Panc1 (cell line): Measurements from ENCODE around the gene C5orf63. TPM values are rescaled to one million over a fixed set of nuclear protein-coding genes. Genes with fewer than 3 reads are reported as not detected.

Experiments
- ATAC-seq: fragments of 200-7000 bp; cut with Tn5 transposase; 2 replicates; pipeline ENCODE4 v1.9.1; 2020; ENCODE audit warnings: mild to moderate bottlenecking, moderate library complexity
- BruUV-seq: library from RNA; stranded (reverse); fragments of 400-500 nt; replicated peaks from 2 replicates; lab custom pipeline; 2021; lab: Mats Ljungman, UMichigan
- CTCF ChIA-PET: fragments of 300-600 bp; sonication (Branson Sonifier 250); formaldehyde crosslinking; loops from one replicate; lab custom pipeline; 2022; ENCODE audit warnings: antibody characterized with exemption; lab: Charles Lee
- POLR2A ChIA-PET: fragments of 300-600 bp; sonication (Branson Sonifier 250); formaldehyde crosslinking; loops from one replicate; lab custom pipeline; 2022; ENCODE audit warnings: antibody characterized with exemption; lab: Charles Lee
- DNase-seq: peaks from one replicate; pipeline ENCODE4 v3.0.0-alpha.2; 2010; ENCODE audit warnings: low read depth, low spot score
- H3K27ac ChIP-seq: 2 replicates; pipeline ENCODE4 v1.5.1; 2011; ENCODE audit warnings: mild to moderate bottlenecking, low read length, inconsistent platforms
- H3K27me3 ChIP-seq: fragments of 200-500 bp; sonication (Bioruptor generic); 2 replicates; pipeline ENCODE4 v1.6.0; 2014; ENCODE audit warnings: low read length, inconsistent platforms; ENCODE audit not compliant: control insufficient read depth, insufficient read depth
- H3K36me3 ChIP-seq: fragments of 200-500 bp; sonication (Bioruptor generic); 2 replicates; pipeline ENCODE4 v1.5.1; 2014; ENCODE audit warnings: inconsistent platforms, mild to moderate bottlenecking, low read length, moderate library complexity; ENCODE audit not compliant: control insufficient read depth, insufficient read depth
- H3K4me1 ChIP-seq: 2 replicates; pipeline ENCODE4 v1.5.1; 2011; ENCODE audit warnings: inconsistent platforms, mild to moderate bottlenecking, low read length, moderate library complexity; ENCODE audit not compliant: control insufficient read depth, insufficient read depth
- H3K4me3 ChIP-seq, 2 experiments: 2 replicates each; pipeline ENCODE4 v1.5.1; 2011 to 2012; ENCODE audit warnings: low read depth in 2 of 2, low read length in 2 of 2, mild to moderate bottlenecking in 2 of 2, inconsistent platforms in 1 of 2, moderate library complexity in 1 of 2
- H3K9me3 ChIP-seq: fragments of 200-500 bp; sonication (Bioruptor generic); 2 replicates; pipeline ENCODE4 v1.5.1; 2014; ENCODE audit warnings: low read depth, mild to moderate bottlenecking, inconsistent platforms, low read length, moderate library complexity; ENCODE audit not compliant: control insufficient read depth, insufficient read depth
- POLR2AphosphoS5 ChIP-seq: IDR thresholded peaks from 2 replicates; pipeline ENCODE4 v1.6.1; 2012; ENCODE audit warnings: mild to moderate bottlenecking, low read depth, low read length, moderate library complexity
- REST ChIP-seq, 2 experiments: IDR thresholded peaks; 2 replicates each; pipeline ENCODE4 v1.6.1; 2011 to 2012; ENCODE audit warnings: low read depth in 2 of 2, control low read depth in 1 of 2, low read length in 1 of 2, mild to moderate bottlenecking in 1 of 2, moderate library complexity in 1 of 2; ENCODE audit not compliant: insufficient read depth in 1 of 2
- SIN3A ChIP-seq: IDR thresholded peaks from 2 replicates; pipeline ENCODE4 v1.6.1; 2012; ENCODE audit warnings: low read depth, mild to moderate bottlenecking, low read length, moderate library complexity, borderline replicate concordance; ENCODE audit not compliant: insufficient read depth
- TCF7L2 ChIP-seq: IDR thresholded peaks from 2 replicates; pipeline ENCODE4 v1.6.1; 2011; ENCODE audit warnings: mild to moderate bottlenecking, low read depth, low read length, inconsistent platforms
- in situ Hi-C: cut with HindIII; loops from 2 replicates; pipeline ENCODE4 v1.10.0; 2016; ENCODE audit warnings: low sequenced_read_pairs, low pct_unique_long_range_greater_than_20kb
- intact Hi-C: fragments of 100-400 bp; cut with micrococcal nuclease; formaldehyde crosslinking; loops from one replicate; pipeline ENCODE4 v1.10.0; 2022; ENCODE audit not compliant: unreplicated experiment
- total RNA-seq: library from RNA; stranded (reverse); gene quantifications from one replicate; pipeline ENCODE4 v1.2.1, GENCODE V29; 2021; ENCODE audit not compliant: unreplicated experiment
- TF ChIP-seq, protein P1 (sequence below): fragments of 450-650 bp; IDR thresholded peaks from 2 replicates; pipeline ENCODE4 v1.5.1; 2017; ENCODE audit warnings: mild to moderate bottlenecking

The C5orf63 gene
- total RNA-seq, 1 experiment from 2014 or later: 9.8 TPM

DNA sequence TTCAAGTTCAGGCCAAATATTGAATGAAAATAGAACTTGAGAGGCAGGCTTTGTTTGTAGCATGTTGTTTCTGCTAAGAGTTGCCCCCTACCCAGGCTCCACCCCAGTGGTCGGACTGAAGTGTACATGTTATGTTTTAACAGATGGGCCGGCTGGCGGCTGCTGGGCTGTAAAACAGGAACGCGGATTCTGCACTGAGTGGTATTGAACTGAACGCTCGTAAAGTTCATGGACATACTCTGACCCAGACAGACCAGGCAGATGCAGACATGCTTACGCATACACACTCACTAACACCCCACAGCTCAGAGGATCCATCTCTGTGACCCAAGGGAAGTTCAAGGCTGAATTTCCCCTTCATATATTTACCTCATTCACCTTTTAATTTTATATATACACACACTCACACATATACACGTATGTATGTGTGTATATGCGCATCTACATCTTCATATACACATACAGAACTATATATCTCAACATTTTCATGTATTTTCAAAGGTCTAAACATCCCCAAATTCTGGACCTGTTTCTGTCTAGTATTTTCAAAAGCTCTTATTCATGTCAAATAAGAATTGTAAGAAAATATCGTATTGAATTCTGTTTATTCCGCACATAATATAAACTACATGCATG, 44.4 kb downstream of the C5orf63 start:
- in situ Hi-C loops: no loop called here
- no peak overlapping the region for H3K27ac ChIP-seq
- intact Hi-C loops: no loop called here
- peak overlapping the region; percentile 68 to 82; a peak in 3 of 4 replicates for H3K4me3 ChIP-seq
- no peaks in the 10 kb centered on the region; the same call in 1 of the 2 replicates for H3K4me1 ChIP-seq
- H3K9me3 ChIP-seq: no peaks in the 10 kb centered on the region
- DNase-seq: no peak
- no peaks in the 10 kb centered on the region; the same call in 1 of the 2 replicates for H3K27me3 ChIP-seq
- no peaks in the 10 kb centered on the region for H3K36me3 ChIP-seq
- TF ChIP-seq TCF7L2 (no peak), SIN3A (no peak), REST (IDR thresholded peaks at IDR 0.05; ENCODE audit: insufficient read depth in 1 of 2, low read depth in 2 of 2, low read length in 1 of 2) (no peak), POLR2AphosphoS5 (no peak)
- TF ChIP-seq, protein P1, sequence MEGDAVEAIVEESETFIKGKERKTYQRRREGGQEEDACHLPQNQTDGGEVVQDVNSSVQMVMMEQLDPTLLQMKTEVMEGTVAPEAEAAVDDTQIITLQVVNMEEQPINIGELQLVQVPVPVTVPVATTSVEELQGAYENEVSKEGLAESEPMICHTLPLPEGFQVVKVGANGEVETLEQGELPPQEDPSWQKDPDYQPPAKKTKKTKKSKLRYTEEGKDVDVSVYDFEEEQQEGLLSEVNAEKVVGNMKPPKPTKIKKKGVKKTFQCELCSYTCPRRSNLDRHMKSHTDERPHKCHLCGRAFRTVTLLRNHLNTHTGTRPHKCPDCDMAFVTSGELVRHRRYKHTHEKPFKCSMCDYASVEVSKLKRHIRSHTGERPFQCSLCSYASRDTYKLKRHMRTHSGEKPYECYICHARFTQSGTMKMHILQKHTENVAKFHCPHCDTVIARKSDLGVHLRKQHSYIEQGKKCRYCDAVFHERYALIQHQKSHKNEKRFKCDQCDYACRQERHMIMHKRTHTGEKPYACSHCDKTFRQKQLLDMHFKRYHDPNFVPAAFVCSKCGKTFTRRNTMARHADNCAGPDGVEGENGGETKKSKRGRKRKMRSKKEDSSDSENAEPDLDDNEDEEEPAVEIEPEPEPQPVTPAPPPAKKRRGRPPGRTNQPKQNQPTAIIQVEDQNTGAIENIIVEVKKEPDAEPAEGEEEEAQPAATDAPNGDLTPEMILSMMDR: no peak
- POLR2A ChIA-PET: no interaction called here
- CTCF ChIA-PET: interaction anchor here (0.5 kb wide), 1 partner anchor 169 kb away, joined by 3 read pairs; no protein-coding TSS in a partner anchor
- no peak for ATAC-seq
- BruUV-seq: no TSS peak

GRCh38 chr5:127027539-127027938, 45.8 kb downstream of the C5orf63 start:
- H3K27ac ChIP-seq: no peak overlapping the region
- no TSS peak for BruUV-seq
- intact Hi-C loops (no loop called here), in situ Hi-C loops (no loop called here)
- H3K27me3 ChIP-seq: no peaks in the 10 kb centered on the region; the same call in 1 of the 2 replicates
- no peaks in the 10 kb centered on the region for H3K36me3 ChIP-seq
- no peak for TF ChIP-seq REST (IDR thresholded peaks at IDR 0.05; ENCODE audit: insufficient read depth in 1 of 2, low read depth in 2 of 2, low read length in 1 of 2)
- TF ChIP-seq, protein P1: no peak
- no peak for TF ChIP-seq POLR2AphosphoS5
- no peak for TF ChIP-seq TCF7L2
- TF ChIP-seq SIN3A: no peak
- ChIA-PET POLR2A (no interaction called here), CTCF (no interaction called here)
- no peaks in the 10 kb centered on the region; the same call in 1 of the 2 replicates for H3K4me1 ChIP-seq
- no peak overlapping the region for H3K4me3 ChIP-seq
- ATAC-seq (no peak), DNase-seq (no peak)
- no peaks in the 10 kb centered on the region for H3K9me3 ChIP-seq
